GM18867 (cell line): ENCODE measurements around the gene ZNF185.

Source experiments
- ATAC-seq: cut with Tn5 transposase; IDR thresholded peaks from one replicate; pipeline ENCODE4 v1.9.1; 2021; ENCODE audit warnings: mild to moderate bottlenecking, moderate library complexity; ENCODE audit not compliant: unreplicated experiment

ZNF185 gene

GRCh38 chrX:152897222-152898131 is at the start of gene ZNF185:
Gene ZNF185 (plus strand): TSS chrX:152898067. CDS start chrX:152914490, 16,423 bp downstream.
- no peak for ATAC-seq

- no peak for ATAC-seq
Observed at GRCh38 chrX:152850465-152850864, 47.4 kb upstream of the ZNF185 start.

GRCh38 chrX:152853986-152854385 is 43.9 kb upstream of the ZNF185 start:
- no peak for ATAC-seq

- no peak for ATAC-seq
Observed at GRCh38 chrX:152861116-152861515, 36.8 kb upstream of the ZNF185 start.

- ATAC-seq = no peak
Observed at GRCh38 chrX:152861826-152862225, 36.0 kb upstream of the ZNF185 start.

- no peak for ATAC-seq
Observed at GRCh38 chrX:152865232-152865920, 32.5 kb upstream of the ZNF185 start.

GRCh38 chrX:152866386-152866785 is 31.5 kb upstream of the ZNF185 start:
- ATAC-seq = no peak

GRCh38 chrX:152869972-152870371 is 27.9 kb upstream of the ZNF185 start:
- no peak for ATAC-seq

- no peak for ATAC-seq
Observed at GRCh38 chrX:152871260-152871659, 26.6 kb upstream of the ZNF185 start.

- no peak for ATAC-seq
Observed at GRCh38 chrX:152872522-152872921, 25.3 kb upstream of the ZNF185 start.

GRCh38 chrX:152873361-152873760 is 24.5 kb upstream of the ZNF185 start:
- ATAC-seq = no peak

GRCh38 chrX:152876931-152877840 is 20.7 kb upstream of the ZNF185 start:
- no peak for ATAC-seq

GRCh38 chrX:152878976-152879755 is 18.7 kb upstream of the ZNF185 start:
- no peak for ATAC-seq

- ATAC-seq = no peak
Observed at GRCh38 chrX:152881289-152881688, 16.6 kb upstream of the ZNF185 start.

- ATAC-seq = no peak
Observed at GRCh38 chrX:152884171-152884570, 13.7 kb upstream of the ZNF185 start.

- ATAC-seq = no peak
Observed at GRCh38 chrX:152886716-152887115, 11.2 kb upstream of the ZNF185 start.

GRCh38 chrX:152892499-152892898 is 5.4 kb upstream of the ZNF185 start:
- ATAC-seq = no peak

- ATAC-seq = no peak
Observed at GRCh38 chrX:152892999-152893891, 4.6 kb upstream of the ZNF185 start.

- no peak for ATAC-seq
Observed at GRCh38 chrX:152893980-152894610, 3.8 kb upstream of the ZNF185 start.
